GM06990 (cell line): ENCODE results near the gene LDHA.

Source experiments
- DNase-seq: peaks from one replicate; pipeline ENCODE4 v3.0.0-alpha.2; 2011; ENCODE audit not compliant: insufficient read length; ENCODE audit errors: extremely low read depth
- H3K27me3 ChIP-seq: replicated peaks from 2 replicates; pipeline ENCODE4 v1.6.0; 2011; ENCODE audit warnings: low read length; ENCODE audit not compliant: control insufficient read depth, insufficient read depth
- H3K36me3 ChIP-seq: 2 replicates; pipeline ENCODE4 v1.5.1; 2011; ENCODE audit warnings: low read length; ENCODE audit not compliant: control insufficient read depth, insufficient read depth
- H3K4me3 ChIP-seq: replicated peaks from 2 replicates; pipeline ENCODE4 v1.5.1; 2011; ENCODE audit warnings: low read depth, mild to moderate bottlenecking, control low read depth, low read length
- TF ChIP-seq, protein P1 (sequence below): IDR thresholded peaks from 2 replicates; pipeline ENCODE4 v1.5.1; 2011; ENCODE audit warnings: low read length, control low read depth, mild to moderate bottlenecking, inconsistent platforms; ENCODE audit not compliant: insufficient read depth, poor library complexity, severe bottlenecking

LDHA gene

DNA sequence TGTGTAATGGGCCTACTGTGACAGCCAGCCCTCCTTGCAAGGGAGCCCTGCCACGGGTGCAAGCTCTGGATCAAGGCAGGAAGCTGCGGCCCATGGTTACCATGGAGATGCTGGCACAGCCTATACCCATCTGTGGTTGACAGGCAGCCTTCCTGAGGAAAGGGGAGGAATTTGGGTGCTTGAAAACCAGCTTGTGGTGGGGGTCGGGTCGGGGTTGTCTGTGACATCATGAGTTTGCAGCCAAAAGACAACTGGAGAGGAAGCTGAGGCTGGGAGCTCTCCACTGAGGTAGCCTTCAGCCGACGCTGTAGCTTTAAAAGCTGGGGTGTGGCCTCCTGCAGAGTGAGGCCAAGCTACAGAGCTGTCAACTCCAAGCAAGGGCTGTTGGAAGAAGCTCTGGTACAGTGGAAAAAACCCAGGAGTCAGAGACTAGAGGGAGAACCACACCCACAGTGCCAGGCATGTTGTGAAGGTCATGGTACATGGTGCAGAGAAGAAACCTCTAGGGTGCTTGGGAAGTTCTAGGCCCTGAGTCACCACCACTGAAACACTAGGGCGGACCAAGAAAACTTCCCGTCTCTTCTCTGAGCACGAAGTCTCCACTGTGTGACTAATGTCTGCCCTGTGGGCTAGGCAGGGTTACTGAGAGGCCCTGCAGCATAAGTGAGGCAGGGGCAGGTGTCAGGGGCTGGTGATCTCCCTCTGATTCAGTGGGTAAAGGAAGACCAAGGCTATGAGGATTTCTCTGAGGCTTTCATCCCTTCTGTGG is 10.8 kb upstream of the LDHA start:
- Histone ChIP-seq H3K4me3 (no peak overlapping the region), H3K36me3 (no peaks in the 10 kb centered on the region), H3K27me3 (no peaks in the 10 kb centered on the region)
- DNase-seq: peak; percentile 66
- TF ChIP-seq, protein P1, sequence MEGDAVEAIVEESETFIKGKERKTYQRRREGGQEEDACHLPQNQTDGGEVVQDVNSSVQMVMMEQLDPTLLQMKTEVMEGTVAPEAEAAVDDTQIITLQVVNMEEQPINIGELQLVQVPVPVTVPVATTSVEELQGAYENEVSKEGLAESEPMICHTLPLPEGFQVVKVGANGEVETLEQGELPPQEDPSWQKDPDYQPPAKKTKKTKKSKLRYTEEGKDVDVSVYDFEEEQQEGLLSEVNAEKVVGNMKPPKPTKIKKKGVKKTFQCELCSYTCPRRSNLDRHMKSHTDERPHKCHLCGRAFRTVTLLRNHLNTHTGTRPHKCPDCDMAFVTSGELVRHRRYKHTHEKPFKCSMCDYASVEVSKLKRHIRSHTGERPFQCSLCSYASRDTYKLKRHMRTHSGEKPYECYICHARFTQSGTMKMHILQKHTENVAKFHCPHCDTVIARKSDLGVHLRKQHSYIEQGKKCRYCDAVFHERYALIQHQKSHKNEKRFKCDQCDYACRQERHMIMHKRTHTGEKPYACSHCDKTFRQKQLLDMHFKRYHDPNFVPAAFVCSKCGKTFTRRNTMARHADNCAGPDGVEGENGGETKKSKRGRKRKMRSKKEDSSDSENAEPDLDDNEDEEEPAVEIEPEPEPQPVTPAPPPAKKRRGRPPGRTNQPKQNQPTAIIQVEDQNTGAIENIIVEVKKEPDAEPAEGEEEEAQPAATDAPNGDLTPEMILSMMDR: no peak

DNA sequence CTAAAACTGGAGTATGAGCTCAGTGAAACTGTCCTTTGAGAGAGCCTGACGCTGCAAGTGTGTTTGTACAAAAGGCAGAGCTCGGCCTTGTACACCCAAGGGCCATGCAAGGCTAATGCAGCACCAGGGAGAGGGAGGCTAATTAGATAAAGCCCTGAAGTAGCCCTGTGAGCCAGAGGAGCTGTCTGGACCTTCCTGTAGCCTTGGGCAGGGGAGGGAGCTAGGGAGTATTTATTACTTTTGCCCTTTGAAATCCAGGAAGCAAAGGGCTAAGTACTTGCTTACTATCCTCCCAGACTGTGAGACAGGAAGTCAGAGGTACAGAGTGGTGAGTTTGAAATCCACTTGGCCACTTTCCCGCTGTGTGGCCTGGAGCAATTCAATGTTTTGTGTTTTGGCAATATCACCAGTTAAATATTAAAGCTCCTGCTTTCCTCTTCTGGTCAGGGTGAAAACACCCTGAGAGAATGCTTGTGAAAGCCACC is 10.2 kb upstream of the LDHA start:
- DNase-seq: no peak
- TF ChIP-seq, protein P1: no peak
- H3K36me3 ChIP-seq: no peaks in the 10 kb centered on the region
- no peaks in the 10 kb centered on the region for H3K27me3 ChIP-seq
- H3K4me3 ChIP-seq: no peak overlapping the region

DNA sequence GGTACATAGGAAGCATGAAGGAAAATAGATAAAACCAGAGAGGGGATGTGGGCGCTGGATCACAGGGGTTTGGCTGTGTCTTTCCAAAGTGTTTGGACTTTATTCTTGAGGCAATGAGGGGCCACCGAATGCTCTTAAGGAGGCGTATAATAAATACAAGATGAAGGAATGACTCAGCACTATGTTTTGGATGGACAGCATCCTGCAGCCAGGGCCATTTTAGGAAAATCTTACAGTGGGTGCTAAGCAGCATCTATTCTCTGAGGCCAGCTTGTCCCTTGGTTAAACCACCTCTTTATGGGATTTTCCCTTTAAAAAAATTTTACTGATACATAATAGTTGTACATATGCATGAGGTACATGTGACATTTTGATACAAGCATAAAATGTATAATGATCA is 4.3 kb upstream of the LDHA start:
- Histone ChIP-seq H3K4me3 (no peak overlapping the region), H3K27me3 (no peaks in the 10 kb centered on the region), H3K36me3 (no peaks in the 10 kb centered on the region)
- TF ChIP-seq, protein P1: no peak
- no peak for DNase-seq

DNA sequence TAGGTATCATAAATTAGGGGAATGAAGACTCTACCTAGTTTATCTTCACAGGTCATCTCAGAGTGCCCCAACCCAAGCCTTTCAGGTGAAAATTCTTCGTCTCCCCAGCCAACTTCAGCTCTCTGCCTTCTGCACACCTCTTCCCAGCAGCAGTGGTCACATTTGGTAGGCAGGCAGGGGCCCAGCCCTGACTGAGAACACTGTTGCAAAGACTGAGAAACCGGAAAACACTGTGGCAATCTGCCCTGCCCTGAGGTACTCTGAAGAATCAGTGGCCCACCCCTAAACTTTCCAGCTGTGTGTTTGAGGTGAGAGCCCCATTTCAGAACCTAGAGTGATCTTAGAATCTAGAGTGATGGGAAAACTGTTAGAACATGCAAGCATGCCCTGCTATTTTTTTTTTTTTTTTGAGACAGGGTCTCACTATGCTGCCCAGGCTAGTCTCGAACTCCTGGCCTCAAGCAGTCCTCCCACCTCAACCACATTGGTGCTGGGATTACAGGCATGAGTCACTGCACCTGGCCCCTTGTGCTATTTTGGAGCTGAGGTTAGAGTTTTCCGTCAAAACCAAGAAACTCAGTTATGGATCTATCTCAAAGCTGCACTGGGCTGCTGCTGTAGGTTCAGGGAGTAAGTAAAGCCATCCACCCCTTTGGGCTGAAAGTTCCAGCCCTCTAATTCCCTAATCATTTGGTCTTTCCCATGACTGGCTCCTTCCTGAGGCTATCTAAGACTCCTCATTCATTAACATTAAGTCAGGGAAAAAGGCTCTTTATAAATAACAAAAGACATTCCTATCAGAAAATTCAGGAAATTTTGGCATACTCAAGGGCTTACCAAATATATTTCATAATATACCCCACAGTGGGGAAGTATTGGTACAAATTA is 1.7 kb upstream of the LDHA start:
- Histone ChIP-seq H3K27me3 (no peaks in the 10 kb centered on the region), H3K36me3 (0 out of 2 replicates have a peak, but pooled peaks cover 2% of the 10 kb centered on the region), H3K4me3 (no peak overlapping the region)
- TF ChIP-seq, protein P1: no peak
- DNase-seq: no peak

DNA sequence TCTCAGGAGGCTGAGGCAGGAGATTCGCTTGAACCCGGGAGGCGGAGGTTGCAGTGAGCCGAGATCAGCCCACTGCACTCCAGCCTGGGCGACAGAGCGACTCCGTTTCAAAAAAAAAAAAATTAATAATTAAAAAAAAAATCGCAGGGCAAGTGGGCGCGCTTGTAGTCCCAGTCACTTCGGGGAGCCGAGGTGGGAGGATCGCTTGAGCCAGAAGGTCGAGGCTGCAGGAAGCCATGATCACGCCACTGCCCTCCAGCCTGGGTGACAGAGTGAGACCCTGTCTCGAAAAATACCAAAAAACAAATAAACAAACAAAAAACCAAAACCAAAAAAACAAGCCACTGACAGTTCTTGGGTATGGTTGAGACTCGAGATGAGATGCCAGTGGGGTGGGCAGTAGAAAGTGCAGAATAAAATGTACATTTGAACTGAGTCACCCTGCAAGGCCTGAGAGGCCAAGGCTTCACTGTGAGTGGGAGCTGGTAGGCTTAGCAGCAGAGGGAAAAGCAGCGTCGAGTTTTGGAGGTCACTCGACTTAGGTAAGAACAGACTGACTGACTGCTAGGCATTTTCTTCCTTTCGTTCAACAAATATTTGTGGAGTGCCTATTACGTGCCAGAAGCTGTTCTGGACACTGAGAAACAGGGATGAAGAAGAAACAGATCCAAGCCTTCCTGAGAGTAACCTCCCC is 635 bp upstream of the LDHA start:
- H3K27me3 ChIP-seq: no peaks in the 10 kb centered on the region

More for the DNA sequence above, 635 bp upstream of the LDHA start:
- no peak for DNase-seq
- Histone ChIP-seq H3K36me3 (peaks cover 5% of the 10 kb centered on the region; the same call in 1 of the 2 replicates), H3K4me3 (peak overlapping the region; percentile 96)
- TF ChIP-seq, protein P1: no peak
